Activated CD8-positive, alpha-beta memory T cell treated with anti-CD3 and anti-CD28 coated beads, Interleukin-2, amount 50 U/mL, for 24 hours (primary cell): ENCODE results near the gene DDB1.

ENCODE experiments used
- DNase-seq: peaks from one replicate; pipeline ENCODE4 v3.0.0-alpha.2; 2020; ENCODE audit errors: extremely low read depth

Gene DDB1

DNA sequence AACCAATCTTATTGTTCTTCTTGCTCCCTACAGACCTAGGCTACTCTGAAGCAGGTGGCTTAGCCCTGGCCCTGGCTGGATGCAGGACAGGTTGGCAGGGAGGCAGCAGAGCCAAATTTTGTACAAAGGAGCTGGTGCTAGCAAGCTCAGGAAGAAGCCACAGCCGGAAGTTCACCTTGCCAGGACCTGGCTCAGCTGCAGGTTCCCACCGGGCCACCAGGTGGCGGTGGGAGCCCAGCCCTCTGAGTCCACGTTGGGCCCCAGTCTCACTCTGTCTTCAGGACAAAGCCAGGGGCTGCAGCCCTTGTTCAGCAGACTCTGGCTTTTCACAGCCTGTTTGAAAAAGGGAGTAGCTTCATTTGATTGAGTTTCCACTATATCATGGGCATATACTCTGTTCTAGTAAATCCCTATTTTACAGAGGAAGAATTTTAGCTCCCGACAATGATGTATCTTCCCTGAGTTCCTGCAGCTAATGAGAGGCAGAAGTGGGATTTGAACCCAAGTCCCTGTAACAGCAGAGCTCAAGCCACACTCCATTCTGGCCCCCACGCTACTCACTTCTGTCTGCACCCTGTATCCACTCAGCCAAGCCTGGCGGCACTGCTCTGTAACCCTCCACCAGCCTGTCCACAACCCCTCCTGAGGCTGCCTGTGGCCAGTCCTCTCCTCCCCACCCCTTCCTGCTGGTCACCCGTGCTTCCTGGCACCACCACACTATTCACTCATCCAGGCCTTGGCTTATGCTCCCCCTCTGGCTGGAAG, 3.4 kb upstream of the DDB1 start:
- peak; percentile 52 for DNase-seq

DNA sequence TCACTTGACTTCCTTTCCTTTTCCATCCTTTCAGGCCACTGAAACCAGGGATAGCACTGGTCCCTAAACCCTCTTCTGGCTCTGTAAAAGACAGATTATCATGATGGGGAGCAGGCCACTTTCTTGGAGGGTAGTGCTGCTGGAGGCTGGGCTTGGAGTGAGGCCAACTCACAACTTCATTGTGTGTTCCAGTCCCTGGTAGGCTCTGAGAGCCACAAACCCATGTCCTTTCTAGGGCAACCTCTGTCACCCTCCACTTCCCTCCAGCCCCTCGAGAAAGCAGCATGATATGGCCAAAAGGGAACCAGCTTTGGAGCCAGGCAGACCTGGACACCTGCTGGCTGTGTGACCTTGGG, 2.4 kb upstream of the DDB1 start:
- DNase-seq, result no peak

DNA sequence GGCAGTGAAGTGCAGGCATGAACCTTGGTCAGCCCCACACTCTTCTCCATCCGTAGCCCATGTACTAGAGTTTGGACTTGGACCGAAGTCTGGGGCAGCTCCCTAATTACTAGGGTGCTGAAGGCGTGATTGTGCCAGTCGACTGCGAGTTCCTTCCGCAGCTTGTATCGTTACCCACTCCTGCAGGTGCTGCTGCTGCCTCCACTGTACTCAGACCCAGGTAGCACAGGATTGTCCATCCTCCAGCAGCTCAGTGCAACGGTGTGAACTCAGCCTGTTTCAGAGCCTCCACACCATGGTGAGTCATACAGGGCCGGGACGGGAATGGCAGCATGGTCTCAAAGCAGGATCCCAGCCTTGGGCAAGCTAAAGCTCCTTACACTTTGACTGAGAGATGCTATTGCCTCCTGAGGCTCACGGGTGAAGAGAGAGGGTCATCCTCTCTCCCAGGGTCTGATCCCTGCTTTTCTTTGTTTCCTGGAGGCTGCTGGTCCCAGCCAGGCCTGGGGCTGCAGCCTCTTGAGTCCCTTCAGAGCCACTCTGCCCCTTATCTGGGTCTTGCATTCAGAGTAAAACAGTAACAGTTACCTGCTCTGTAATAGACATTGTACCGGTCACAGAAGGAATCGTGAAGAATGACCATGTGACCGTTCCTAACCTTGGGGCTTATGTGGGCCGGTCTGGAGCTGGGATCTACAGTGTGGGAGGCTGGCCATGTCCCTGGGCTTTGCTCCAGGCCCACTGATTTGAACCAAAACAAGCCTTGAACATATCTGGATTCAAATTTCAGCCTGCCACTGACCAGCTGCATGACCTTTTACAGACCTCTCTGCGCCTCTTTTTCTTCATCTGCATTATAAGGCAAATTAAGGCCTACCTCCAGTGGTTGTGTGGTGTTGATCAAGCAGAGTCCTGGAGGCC, 1.8 kb upstream of the DDB1 start:
- no peak for DNase-seq

DNA sequence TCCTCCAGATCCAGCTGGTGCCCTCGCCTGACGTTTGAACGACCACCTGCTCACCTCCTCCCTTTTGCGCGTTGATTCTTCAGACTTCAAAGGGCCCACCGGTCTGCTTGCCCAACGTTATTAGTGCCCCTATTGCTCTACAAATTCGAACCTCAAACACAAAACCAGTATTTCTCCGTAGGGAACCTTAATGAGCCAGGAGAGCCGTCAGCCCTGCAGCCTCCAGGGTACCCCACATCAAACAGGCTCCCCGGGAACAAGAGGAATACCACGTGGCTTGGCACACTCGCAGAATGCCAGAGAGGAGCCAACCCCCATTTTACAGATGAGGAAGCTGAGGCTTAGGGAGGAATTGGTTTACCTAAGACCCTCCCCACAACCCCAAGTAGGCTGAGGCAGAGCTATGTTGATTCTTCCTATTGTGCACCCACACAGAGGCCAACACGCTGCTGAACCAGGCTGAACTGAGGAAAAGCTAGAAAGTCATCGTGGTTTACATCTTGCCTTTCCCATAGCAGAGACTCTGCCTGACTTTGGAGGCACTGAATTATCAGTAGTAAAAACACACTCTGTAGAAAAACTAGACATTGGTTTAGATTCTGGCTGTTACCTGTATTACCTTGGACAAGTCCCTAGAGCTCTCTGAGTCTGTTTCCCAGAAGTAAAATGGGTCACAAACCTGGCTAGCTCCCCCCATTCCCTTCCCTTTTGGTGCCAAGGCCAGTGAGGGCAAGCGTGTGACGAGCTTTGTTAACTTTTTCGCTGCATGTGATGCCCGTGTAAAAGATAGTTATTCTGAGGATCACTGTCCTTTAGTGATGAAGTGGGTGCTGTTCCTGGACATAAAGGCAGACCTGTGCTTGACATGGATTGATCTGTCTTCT, 887 bp upstream of the DDB1 start:
- DNase-seq, result no peak

DNA sequence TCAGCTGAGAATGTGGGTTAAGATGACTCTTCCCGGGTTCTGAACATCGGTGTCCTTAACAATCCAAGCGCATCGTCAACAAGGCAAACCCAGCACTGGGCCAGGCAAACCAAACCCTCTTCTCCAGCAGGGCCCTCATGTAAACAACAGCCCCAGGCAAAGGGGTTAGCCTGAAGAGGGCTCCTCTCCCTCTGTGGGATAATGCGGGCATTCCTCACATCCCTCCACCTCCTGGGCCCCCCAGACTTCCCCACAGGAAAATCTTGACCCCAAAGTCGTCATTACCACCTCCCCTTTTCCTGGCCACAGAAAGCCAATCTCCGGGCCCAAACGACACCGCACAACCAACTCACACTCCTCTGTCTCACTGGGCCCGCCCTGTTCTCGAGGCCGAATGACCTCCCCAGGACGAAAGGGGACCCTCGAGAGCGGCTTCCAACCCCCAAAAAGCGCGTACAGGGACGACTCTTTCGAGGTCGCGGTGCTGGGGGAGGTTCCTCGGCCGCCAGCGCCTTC, 566 bp downstream of the DDB1 start:
- no peak for DNase-seq

DNA sequence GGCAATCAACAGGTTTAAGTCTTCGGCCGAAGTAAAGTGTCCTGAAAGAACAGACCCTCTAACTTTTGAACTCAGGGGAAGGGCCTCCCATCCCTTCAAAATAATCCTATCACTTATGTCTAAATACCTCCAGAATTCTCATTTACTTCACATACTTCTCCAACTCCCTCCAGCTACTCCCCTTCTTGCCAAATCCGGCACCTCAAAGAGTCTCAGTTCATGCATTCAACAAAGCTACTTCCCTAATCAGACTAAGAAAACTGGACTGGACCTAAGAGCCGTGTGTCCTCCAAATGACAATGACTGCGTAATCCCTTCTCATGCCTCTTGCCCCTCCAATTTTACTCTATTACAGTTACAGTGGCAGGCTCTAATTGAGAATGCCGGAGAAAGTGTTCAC, 1.3 kb downstream of the DDB1 start:
- DNase-seq, result no peak

DNA sequence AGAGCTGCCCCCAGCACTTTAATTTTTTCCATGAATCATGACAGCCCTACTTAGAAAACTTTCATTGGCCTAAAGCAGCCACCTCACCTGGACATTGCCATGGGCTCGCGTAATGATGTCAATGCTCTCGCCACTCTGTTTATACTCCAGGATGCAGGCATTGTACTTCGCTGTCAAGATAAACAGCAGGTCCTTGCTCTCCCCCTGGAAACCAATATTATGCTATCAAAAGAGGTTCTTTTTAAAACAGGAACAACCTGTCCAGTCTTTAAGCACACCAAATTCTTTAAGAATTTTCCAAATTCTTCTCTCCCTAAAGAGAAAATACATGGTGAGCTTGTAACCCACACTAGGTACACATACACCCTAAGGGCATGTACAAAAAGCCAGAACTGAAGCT, 3.0 kb downstream of the DDB1 start:
- no peak for DNase-seq

DNA sequence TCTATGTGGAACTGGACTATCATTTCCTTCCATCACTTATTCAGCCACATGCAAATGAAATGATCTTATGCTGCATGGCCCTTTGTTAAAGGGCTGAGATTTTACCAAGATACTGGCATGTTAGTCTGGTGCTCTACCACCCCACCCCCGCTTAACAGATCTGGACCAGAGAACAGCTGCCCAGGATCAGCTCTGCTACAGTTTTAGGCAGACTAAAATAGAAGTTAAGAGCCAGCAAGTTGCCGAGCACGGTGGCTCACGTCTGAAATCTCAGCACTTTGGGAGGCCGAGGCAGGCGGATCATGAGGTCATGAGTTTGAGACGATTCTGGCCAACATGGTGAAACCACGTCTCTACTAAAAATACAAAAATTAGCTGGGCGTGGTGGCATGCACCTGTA, 4.6 kb downstream of the DDB1 start:
- DNase-seq, result no peak

DNA sequence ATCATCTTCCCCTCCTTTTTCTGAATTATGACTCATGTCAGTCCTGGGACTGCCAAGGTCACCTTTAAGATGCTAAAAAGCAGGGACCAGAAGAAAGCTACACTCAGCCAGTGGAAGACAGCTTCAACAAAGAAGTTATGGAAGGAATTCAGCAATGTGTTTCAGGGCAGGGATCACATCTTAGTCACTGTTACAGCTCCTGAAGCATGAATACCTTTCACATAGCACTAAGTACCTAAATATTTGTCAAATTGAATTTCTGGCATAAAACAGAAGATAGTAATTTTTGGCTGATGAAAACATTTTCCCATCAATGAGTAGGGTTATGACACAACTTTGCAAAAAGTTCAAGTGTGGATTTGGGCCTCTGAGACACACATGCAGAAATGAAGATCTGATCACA, 5.2 kb downstream of the DDB1 start:
- DNase-seq, result no peak

DNA sequence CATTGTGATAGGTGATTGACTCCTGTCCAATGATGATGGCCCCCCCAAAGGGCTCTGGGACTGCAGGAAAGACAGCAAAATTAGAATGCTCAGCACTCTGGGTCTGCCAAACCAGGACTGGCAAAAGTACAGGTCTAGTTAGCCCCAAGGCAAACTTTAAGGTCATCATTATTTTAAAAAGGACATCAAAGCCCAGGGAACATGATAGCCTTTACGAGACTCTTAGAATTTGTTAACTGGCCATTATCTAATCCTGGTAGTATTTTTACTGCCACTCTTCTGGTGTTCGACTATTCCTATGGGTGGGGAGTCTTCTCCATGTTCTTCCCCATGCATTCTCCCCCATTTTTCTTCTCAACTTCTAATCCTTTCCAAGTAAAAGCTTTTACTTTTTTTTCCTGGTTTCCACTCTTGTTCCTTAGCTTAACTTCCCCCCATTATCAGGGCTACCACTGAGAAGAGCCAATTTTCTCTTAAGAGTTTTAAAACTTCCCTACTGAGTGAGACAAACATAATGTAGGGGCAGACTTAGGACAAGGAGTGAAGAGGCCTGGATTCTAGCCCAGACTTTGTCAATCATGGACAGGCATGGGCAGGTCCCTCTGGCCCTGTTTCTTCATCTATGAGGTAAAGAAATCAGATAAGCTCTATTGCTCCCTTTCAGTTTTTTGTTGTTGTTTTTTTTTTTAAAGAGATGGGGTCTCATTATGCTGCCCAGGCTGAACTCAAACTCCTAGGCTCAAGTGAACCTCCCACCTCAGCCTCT, 7.1 kb downstream of the DDB1 start:
- no peak for DNase-seq

DNA sequence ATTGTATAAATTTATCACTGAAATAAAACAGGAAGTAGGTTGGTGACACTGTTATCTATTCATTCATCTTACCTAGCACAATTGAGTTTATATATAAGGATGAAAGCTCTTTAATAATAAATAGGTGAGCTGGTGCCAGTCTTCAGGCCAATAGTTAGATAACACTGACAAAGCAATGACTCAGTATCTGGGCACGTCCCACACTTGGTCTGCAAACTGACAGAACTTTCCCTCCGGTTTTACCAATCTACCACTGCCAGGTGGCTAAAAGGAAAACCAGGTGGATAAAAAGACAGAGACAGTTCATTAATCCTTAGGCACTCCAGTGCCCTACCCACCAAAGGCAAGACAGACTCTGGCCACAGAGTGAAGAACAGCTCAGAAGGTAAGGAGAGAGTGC, 17.6 kb downstream of the DDB1 start:
- DNase-seq, result no peak

DNA sequence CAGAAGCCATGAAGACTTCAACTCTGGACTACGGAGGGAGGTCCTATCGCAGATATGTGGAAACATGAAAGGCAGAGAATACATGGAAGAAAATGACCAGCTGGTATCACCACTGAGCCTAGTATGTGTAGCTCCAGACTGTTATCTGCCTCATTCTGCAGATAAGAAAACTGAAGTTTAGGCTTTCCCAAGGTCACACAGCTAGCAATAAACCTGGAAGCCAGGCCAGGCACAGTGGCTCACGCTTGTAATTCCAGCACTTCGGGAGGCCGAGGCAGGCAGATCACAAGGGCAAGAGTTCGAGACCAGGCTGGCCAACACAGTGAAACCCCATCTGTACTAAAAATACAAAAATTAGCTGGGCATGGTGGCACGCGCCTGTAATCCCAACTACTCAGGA, 22.2 kb downstream of the DDB1 start:
- no peak for DNase-seq

DNA sequence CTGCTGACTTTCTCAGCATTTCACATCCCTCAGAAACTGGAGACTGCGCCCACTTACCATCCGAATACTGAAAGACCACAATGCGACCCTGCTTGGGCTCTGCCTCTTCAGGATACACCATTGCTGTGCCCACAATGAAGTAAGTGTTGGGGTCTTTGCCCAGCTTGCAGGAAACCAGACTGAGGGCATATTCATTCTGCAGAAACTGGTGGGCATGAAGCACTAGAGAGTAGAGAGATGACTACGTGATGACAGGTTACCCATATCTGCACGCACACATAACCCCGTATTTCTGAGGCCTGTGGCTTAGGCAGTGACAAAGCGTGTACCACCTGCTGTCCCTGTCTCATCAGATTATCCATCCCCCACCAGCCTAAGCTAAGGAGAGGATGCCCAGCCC, 23.2 kb downstream of the DDB1 start:
- no peak for DNase-seq

DNA sequence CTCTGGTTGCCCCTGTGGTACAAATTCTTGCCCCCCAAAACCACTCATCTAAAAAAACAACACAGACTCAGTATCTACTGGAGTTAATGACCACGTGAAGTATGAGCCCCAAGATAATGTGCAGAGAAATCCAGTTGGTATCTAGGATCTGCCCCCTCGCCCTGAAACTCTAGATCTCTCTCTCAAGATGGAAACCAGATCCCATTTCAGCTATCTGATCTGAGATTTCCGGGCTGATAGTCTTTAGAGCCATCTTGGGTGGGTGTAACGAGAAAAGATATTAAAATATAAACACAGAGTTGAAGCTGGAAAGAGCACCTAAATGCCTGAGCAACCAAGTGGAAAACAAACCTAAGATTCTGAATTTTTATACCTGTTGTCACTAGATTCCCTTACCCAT, 23.8 kb downstream of the DDB1 start:
- DNase-seq, result no peak

DNA sequence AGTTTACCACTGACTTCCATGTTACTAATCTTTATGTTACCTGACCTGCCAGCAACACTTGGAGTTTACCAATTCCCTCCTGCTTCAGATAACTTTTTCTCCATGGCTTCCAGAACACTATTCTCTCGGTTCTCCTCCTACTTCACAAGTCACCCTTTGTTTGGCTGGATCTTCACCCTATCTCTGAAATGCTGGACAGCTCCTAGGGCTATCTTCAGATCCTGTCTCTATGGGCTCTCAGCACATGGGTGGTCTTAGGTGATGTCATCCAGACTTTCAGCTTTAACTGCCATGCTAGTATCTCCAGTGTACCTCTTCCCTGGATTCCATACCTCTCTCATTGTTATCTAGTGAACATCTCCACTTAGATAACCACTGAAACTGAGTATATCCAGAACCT, 25.6 kb downstream of the DDB1 start:
- no peak for DNase-seq

DNA sequence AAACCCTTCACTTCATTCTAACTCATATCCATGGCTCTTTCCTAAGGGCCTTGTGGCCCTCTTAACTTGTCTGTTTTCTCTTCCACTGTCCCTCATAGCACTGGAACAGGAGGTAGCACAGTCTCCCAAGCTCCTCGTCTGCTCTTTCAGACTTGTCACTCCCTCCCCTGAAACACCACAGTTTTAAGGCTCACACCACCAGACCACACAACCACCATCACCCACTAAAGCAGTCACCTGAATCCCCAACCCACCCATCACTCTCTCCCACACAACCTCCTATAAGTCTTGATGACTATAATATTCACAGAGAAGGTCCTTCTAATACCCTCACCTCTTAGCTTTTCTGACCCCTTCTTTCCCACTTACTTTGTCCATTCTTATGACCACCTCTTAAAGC, 26.7 kb downstream of the DDB1 start:
- DNase-seq, result no peak

DNA sequence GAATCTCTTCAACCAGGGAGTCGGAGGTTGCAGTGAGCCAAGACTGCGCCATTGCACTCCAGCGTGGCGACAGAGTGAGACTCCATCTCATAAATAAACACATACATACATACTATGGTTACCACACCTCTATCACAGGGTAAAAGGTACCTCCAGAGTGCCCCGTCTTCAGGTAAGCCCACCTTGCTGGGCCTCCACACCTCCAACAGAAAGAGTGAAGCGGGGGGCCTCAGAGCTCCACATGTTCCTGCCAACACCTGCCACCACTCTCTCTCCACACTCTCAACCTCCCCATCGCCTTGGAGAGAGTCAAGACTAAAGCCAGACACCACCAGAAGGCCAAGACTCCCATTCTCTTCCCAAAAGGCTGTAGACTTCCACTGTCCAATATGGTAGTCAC, 27.5 kb downstream of the DDB1 start:
- DNase-seq, result no peak

DNA sequence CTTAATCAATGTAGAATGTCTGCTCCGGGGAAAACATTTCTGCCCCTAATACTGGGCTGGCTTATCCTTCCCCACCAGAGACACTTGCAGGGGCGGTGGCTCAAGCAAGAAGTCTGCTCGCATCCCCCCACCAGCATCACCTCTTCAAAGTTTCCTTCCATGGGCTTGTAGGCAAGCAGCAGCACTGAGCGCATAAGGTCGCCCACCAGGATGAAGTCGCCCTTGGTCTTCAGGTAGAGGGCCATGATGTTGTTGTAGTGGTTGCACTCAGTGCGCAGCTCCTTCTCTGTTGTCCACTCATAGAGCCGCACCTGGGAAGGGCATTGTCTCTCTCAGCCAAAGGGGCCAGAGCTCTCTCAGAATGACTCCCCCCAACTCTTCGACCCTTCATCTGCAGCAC, 29.2 kb downstream of the DDB1 start:
- no peak for DNase-seq

DNA sequence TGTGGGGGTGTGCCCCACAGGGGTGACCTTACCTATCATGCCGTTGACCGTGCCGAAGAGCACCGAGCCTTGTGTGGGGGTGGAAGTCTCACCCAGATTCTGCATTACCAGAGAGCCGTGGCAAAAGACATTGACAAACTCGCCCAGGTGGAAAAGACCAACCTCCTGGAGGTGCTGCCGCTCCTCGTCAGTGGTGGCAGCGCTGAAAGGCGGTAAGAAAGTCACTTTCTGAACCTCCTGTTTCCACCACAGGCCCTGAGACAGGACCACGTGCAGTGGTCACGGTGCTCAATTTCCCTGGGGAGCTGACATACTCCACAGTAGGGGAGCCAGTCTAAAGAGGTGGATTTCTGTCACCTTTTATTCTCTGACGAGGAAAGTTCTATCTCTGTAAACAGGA, 30.4 kb downstream of the DDB1 start:
- DNase-seq, result no peak

DNA sequence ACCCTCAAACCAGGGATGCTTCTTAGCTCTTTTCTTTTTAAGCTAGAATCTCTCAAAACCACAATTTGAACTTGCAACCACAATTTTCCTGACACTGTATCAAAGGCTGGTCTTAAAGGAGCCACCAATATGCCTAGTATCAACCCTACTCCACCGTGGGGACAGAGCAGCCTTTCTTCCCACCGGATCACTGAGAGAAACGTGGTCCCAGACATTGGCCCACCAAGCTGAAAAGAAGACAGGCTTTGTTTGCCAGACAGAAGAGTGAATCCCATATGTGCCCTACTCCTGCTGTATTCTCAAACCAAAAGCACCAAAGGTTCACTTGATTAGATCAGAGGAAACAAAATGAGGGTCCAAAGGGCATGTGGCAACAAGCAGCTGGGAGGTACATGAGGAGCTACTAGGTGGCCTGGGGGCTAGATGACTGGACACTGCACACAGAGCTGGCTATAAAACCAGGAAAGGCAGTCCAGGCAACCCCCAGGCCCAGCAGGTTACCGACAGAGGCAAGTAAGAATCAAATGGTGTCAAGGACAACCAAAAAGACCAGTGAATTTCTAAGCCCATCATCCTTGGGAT, 34.2 kb downstream of the DDB1 start:
- no peak for DNase-seq

DNA sequence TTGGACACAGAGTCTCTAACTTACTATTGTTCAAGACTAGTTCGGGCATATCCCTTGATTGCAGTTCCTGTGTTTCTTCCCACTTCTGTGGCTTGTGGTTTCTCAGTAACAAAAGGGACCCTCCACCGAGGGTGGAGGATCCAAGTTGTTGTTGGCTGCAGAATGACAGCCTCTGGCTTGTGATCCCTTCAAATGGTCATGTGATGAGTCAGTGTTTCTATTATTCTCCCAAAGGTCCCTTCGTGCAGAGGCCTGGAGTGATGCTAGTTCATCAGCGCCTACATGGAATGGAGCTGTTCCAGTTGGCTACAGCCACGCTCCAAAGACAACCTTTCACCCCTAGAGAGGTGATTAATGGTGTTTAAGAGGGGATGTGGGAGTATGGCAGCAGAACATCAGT, 35.2 kb downstream of the DDB1 start:
- no peak for DNase-seq
